HEK293T (cell line): ENCODE results near the gene MYLK.

Experiments used
- CTCF ChIA-PET: fragments of 350-600 bp; formaldehyde crosslinking; extraction: SDS; loops from one replicate; lab custom pipeline; 2021; ENCODE audit warnings: antibody characterized with exemption, inconsistent platforms; lab: Yijun Ruan, JAX
- POLR2A ChIA-PET: fragments of 350-600 bp; formaldehyde crosslinking; extraction: SDS; loops from one replicate; lab custom pipeline; 2020; ENCODE audit warnings: antibody characterized with exemption, inconsistent platforms; lab: Yijun Ruan, JAX
- DNase-seq: peaks from one replicate; pipeline ENCODE4 v3.0.0; 2012; ENCODE audit warnings: mixed read lengths; ENCODE audit errors: extremely low spot score
- ARNT ChIP-seq: fragments of 450-650 bp; IDR thresholded peaks from 2 replicates; pipeline ENCODE4 v1.6.1; 2017; ENCODE audit warnings: mild to moderate bottlenecking
- BHLHE40 ChIP-seq: fragments of 450-650 bp; IDR thresholded peaks from 2 replicates; pipeline ENCODE4 v1.6.1; 2016; ENCODE audit warnings: mild to moderate bottlenecking, moderate library complexity, borderline replicate concordance
- CTBP1 ChIP-seq: fragments of 450-650 bp; IDR thresholded peaks from 2 replicates; pipeline ENCODE4 v1.6.1; 2016; ENCODE audit warnings: borderline replicate concordance
- ELF4 ChIP-seq: fragments of 450-650 bp; IDR thresholded peaks from 2 replicates; pipeline ENCODE4 v1.6.1; 2017; ENCODE audit warnings: antibody characterized with exemption
- FOXA1 ChIP-seq: fragments of 450-650 bp; IDR thresholded peaks from 2 replicates; pipeline ENCODE4 v1.6.1; 2016; ENCODE audit warnings: mild to moderate bottlenecking
- FOXK2 ChIP-seq: fragments of 450-650 bp; IDR thresholded peaks from 2 replicates; pipeline ENCODE4 v1.6.1; 2016; ENCODE audit warnings: mild to moderate bottlenecking
- FOXM1 ChIP-seq: fragments of 450-650 bp; IDR thresholded peaks from 2 replicates; pipeline ENCODE4 v1.6.1; 2017; ENCODE audit warnings: mild to moderate bottlenecking, borderline replicate concordance
- HDGF ChIP-seq: fragments of 450-650 bp; IDR thresholded peaks from 2 replicates; pipeline ENCODE4 v1.6.1; 2017; ENCODE audit warnings: antibody characterized with exemption, borderline replicate concordance
- L3MBTL2 ChIP-seq: fragments of 450-650 bp; conservative IDR thresholded peaks from 2 replicates; pipeline ENCODE4 v1.6.1; 2016; ENCODE audit warnings: mild to moderate bottlenecking
- LEF1 ChIP-seq: fragments of 450-650 bp; IDR thresholded peaks from 2 replicates; pipeline ENCODE4 v1.6.1; 2017; ENCODE audit warnings: mild to moderate bottlenecking, borderline replicate concordance
- NFRKB ChIP-seq: fragments of 450-650 bp; IDR thresholded peaks from 2 replicates; pipeline ENCODE4 v1.6.1; 2016; ENCODE audit warnings: mild to moderate bottlenecking, moderate library complexity
- PKNOX1 ChIP-seq: fragments of 450-650 bp; IDR thresholded peaks from 2 replicates; pipeline ENCODE4 v1.6.1; 2016
- SP1 ChIP-seq: fragments of 450-650 bp; IDR thresholded peaks from 2 replicates; pipeline ENCODE4 v1.6.1; 2017
- SUZ12 ChIP-seq: fragments of 450-650 bp; IDR thresholded peaks from 2 replicates; pipeline ENCODE4 v1.6.1; 2016; ENCODE audit warnings: mild to moderate bottlenecking
- TARDBP ChIP-seq: fragments of 450-650 bp; IDR thresholded peaks from 2 replicates; pipeline ENCODE4 v1.6.1; 2016
- ZNF384 ChIP-seq: fragments of 450-650 bp; IDR thresholded peaks from 2 replicates; pipeline ENCODE4 v1.6.1; 2016

The MYLK gene

DNA sequence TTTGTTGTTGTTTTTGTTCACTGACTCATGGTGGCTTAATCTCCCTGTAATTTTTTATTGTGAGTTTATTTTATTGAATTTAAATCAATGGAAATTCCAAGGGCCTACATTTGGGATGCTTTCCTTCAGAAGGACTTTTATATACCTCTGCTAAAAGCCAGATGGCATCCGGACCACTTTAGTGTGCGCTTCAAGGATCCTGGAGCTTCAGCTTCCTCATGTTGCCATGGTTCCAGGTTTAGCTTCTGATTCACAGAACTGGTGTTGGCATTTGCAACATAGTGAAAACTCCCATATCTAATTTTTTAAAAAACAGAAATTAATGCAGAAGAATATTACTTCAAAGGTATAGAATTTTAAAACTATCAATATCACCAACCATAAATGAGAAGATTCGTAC is 290.8 kb downstream of the MYLK start:
- DNase-seq, result no peak
- ChIA-PET CTCF (no interaction called here), POLR2A (no interaction called here)
- no peak for TF ChIP-seq TARDBP
- no peak for TF ChIP-seq FOXA1

DNA sequence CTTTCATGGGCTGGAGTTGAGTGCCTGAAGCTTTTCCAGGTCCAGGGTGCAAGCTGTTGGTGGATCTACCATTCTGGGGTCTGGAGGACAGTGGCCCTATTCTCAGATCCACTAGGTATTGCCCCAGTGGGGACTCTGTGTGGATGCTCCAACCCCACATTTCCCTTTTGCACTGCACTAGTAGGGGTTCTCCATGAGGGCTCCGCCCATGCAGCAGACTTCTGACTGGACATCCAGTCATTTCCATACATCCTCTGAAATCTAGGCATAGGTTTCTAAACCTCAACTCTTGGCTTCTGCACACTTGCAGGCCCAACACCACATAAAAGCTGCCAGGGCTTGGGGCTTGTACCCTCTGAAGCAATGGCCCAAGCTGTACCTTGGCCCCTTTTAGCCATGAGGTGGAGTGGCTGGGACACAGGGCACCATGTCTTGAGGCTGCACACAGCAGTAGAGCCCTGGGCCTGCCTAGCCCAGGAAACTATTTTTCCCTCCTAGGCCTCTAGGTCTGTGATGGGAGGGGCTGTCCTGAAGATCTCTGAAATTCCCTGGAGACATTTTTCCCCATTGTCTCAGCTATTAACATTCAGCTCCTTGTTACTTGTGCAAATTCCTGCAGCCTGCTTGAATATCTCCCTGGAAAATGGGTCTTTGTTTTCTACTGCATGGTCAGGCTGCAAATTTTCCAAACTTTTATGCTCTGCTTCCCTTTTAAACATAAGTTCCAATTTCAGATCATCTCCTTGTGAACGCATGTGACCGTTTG is 293.3 kb downstream of the MYLK start:
- DNase-seq, result no peak
- ChIA-PET POLR2A (no interaction called here), CTCF (no interaction called here)
- TF ChIP-seq FOXK2 (no peak), CTBP1 (no peak), ELF4 (no peak), HDGF (no peak), ARNT (no peak), NFRKB (no peak), FOXA1 (no peak), TARDBP (no peak), FOXM1 (no peak), LEF1 (no peak), SUZ12 (no peak), ZNF384 (no peak)

DNA sequence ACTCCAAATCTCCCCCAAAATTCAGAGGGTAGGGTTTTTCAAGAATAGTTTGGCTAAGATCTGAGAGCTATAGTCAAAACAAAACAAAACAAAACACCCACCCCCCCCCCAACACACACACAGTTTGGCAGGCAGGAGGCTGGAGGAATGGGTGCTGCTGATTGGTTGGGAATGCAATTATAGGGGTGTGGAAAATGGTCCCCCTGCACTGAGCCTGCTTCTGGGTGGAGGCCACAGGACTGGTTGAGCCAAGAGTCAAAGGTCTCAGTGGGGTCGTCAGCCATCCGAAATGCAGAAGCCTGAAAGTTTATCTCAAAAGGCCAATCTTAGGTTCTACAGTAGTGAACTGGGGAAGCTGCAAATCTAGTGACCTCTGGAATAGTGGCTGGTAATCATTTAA is 296.7 kb downstream of the MYLK start:
- ChIA-PET POLR2A (no interaction called here), CTCF (no interaction called here)
- DNase-seq, result no peak
- TF ChIP-seq FOXK2 (no peak), LEF1 (no peak), TARDBP (no peak), FOXA1 (no peak), SP1 (no peak), L3MBTL2 (no peak), PKNOX1 (no peak), ZNF384 (no peak), BHLHE40 (no peak)

DNA sequence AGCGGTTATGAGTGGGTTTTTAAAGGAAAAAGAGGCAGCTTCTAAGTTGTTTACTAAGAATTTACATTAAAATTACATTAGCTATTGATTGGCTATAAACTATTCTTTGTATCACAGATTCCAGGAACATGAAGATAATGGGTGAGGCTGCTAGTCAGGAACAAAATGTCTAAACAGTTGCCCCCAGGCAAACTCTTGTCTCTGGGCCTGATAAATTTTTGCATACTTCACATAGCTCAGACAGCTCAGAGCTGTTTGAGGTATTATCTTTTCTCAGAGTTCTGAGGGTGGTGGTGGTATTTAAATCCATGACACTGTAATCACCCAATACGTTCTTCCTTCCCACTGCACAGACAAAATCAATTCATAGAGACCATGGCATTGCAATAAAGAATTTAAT is 297.2 kb downstream of the MYLK start:
- no peak for TF ChIP-seq NFRKB
- no peak for TF ChIP-seq L3MBTL2
- TF ChIP-seq TARDBP, result no peak
- no peak for TF ChIP-seq HDGF
- no peak for TF ChIP-seq FOXA1
- no peak for TF ChIP-seq SUZ12
- TF ChIP-seq FOXM1, result no peak
- TF ChIP-seq LEF1, result no peak
- no peak for TF ChIP-seq ZNF384
- no peak for TF ChIP-seq PKNOX1
- TF ChIP-seq ARNT, result no peak
- TF ChIP-seq CTBP1, result no peak
- no peak for TF ChIP-seq SP1
- no peak for TF ChIP-seq ELF4
- TF ChIP-seq BHLHE40, result no peak
- no peak for TF ChIP-seq FOXK2
- CTCF ChIA-PET, result no interaction called here
- no peak for DNase-seq
- POLR2A ChIA-PET, result no interaction called here

DNA sequence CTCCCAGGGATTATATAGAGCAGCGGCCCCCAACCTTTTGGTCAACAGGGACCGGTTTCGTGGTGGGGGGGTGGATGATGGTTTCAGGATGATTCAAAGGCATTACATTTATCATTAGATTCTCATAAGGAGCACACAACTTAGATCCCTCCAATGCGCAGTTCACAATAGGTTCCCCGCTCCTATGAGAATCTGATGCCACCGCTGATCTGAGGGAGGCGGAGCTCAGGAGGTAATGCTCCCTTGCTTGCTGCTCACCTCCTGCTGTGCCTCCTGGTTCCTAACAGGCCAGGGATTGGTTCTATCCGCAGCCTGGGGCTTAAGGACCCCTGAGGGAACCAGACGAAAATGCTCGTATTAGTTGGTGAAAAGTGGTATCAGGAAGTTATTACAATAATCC is 298.0 kb downstream of the MYLK start:
- TF ChIP-seq L3MBTL2 (no peak; the same call in 1 of the 2 replicates), NFRKB (no peak), FOXA1 (no peak), PKNOX1 (no peak), HDGF (no peak), ARNT (no peak), TARDBP (no peak), ZNF384 (no peak), LEF1 (no peak), ELF4 (no peak; the same call in 1 of the 2 replicates), FOXM1 (no peak)
- ChIA-PET POLR2A (interaction anchor here (0.6 to 2.0 kb wide), 11 partner anchors 9 to 1203 kb away, joined by 3 to 11 read pairs (median 4); partner anchors contain the start of genes ADCY5 and MIX23), CTCF (no interaction called here)
- peak; percentile 44 for DNase-seq

GRCh38 chr3:123584988-123585937 is 298.9 kb downstream of the MYLK start, which contains the start of gene HACD2:
Gene HACD2 (minus strand): TSS chr3:123585053. CDS start chr3:123585027, 26 bp downstream.
- DNase-seq, result peak; percentile 93
- TF ChIP-seq ELF4, result peak; percentile 64
- peak; percentile 93 for TF ChIP-seq L3MBTL2
- TF ChIP-seq ARNT, result no peak
- TF ChIP-seq ZNF384, result no peak
- TF ChIP-seq FOXM1, result no peak
- no peak for TF ChIP-seq LEF1
- no peak for TF ChIP-seq CTBP1
- peak; percentile 81 for TF ChIP-seq PKNOX1
- peak; percentile 89 for TF ChIP-seq NFRKB
- no peak for TF ChIP-seq SUZ12
- TF ChIP-seq TARDBP, result no peak
- no peak for TF ChIP-seq SP1
- no peak for TF ChIP-seq FOXK2
- TF ChIP-seq FOXA1, result no peak
- TF ChIP-seq HDGF, result no peak
- ChIA-PET CTCF (no interaction called here), POLR2A (interaction anchor here (1.0 to 2.0 kb wide), 10 partner anchors 9 to 1203 kb away, joined by 3 to 11 read pairs (median 4); partner anchors contain the start of genes ADCY5 and MIX23)
